Endothelial cell (in vitro differentiated cells): Measurements from ENCODE around the gene TRMT112. TPM values are rescaled to one million over a fixed set of nuclear protein-coding genes. Genes with fewer than 3 reads are reported as not detected.

Experiments
- DNase-seq: peaks from one replicate; pipeline ENCODE4 v3.0.0; 2021; ENCODE audit warnings: low spot score
- H3K27ac Mint-ChIP-seq: one replicate; pipeline ENCODE4 v1.8.0; 2021; ENCODE audit warnings: mixed read lengths, inconsistent platforms; ENCODE audit not compliant: unreplicated experiment
- H3K27me3 Mint-ChIP-seq: one replicate; pipeline ENCODE4 v1.8.0; 2021; ENCODE audit warnings: mild to moderate bottlenecking, moderate library complexity, mixed read lengths, inconsistent platforms; ENCODE audit not compliant: unreplicated experiment
- H3K36me3 Mint-ChIP-seq: one replicate; pipeline ENCODE4 v1.8.0; 2021; ENCODE audit warnings: mild to moderate bottlenecking, low read depth, mixed read lengths, inconsistent platforms; ENCODE audit not compliant: unreplicated experiment
- H3K4me1 Mint-ChIP-seq: one replicate; pipeline ENCODE4 v1.8.0; 2021; ENCODE audit warnings: mild to moderate bottlenecking, mixed read lengths, inconsistent platforms; ENCODE audit not compliant: unreplicated experiment
- H3K4me3 Mint-ChIP-seq: one replicate; pipeline ENCODE4 v1.8.0; 2021; ENCODE audit warnings: mild to moderate bottlenecking, mixed read lengths, inconsistent platforms; ENCODE audit not compliant: unreplicated experiment
- H3K9me3 Mint-ChIP-seq: one replicate; pipeline ENCODE4 v1.8.0; 2021; ENCODE audit warnings: mixed read lengths, inconsistent platforms; ENCODE audit not compliant: unreplicated experiment
- total RNA-seq: library from RNA; stranded (reverse); fragmentation: NEBNext Ultra II Directional; extraction: Animal tissue kit (Norgen Biotek cat#: 25700); gene quantifications from one replicate; pipeline ENCODE4 v1.2.1, GENCODE V29; 2021; ENCODE audit not compliant: unreplicated experiment
- TF ChIP-seq, protein P1 (sequence below): fragments of 200-600 bp; sonication (generic); IDR thresholded peaks from one replicate; pipeline ENCODE4 v1.5.0; 2021; ENCODE audit warnings: antibody characterized with exemption; ENCODE audit not compliant: unreplicated experiment

Gene TRMT112
- total RNA-seq, 1 donor from 2014 or later, result 138 TPM

DNA sequence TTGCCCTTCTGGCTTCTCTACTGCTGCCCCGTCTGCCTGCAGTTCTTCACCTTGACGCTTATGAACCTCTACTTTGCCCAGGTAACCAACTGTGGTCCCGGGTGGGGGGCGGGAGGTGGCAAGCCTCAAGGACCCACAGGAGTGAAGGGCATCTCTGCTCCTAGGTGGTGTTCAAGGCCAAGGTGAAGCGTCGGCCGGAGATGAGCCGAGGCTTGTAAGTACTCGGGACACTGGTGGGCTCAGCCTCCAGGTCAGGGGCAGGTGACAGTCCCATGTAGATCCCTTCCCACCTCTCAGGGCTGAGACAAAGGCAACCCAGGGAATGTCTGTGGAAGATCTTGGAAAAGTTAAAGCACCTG is 30.6 kb downstream of the TRMT112 start:
- TF ChIP-seq, protein P1, sequence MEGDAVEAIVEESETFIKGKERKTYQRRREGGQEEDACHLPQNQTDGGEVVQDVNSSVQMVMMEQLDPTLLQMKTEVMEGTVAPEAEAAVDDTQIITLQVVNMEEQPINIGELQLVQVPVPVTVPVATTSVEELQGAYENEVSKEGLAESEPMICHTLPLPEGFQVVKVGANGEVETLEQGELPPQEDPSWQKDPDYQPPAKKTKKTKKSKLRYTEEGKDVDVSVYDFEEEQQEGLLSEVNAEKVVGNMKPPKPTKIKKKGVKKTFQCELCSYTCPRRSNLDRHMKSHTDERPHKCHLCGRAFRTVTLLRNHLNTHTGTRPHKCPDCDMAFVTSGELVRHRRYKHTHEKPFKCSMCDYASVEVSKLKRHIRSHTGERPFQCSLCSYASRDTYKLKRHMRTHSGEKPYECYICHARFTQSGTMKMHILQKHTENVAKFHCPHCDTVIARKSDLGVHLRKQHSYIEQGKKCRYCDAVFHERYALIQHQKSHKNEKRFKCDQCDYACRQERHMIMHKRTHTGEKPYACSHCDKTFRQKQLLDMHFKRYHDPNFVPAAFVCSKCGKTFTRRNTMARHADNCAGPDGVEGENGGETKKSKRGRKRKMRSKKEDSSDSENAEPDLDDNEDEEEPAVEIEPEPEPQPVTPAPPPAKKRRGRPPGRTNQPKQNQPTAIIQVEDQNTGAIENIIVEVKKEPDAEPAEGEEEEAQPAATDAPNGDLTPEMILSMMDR, result no peak
- DNase-seq, result no peak
- H3K9me3 Mint-ChIP-seq, result no peaks in the 10 kb centered on the region
- peaks cover 19% of the 10 kb centered on the region for H3K27me3 Mint-ChIP-seq
- peaks cover 11% of the 10 kb centered on the region for H3K36me3 Mint-ChIP-seq
- H3K4me1 Mint-ChIP-seq, result peaks cover 10% of the 10 kb centered on the region
- peak overlapping the region; percentile 87 for H3K4me3 Mint-ChIP-seq
- peak overlapping the region; percentile 14 for H3K27ac Mint-ChIP-seq

DNA sequence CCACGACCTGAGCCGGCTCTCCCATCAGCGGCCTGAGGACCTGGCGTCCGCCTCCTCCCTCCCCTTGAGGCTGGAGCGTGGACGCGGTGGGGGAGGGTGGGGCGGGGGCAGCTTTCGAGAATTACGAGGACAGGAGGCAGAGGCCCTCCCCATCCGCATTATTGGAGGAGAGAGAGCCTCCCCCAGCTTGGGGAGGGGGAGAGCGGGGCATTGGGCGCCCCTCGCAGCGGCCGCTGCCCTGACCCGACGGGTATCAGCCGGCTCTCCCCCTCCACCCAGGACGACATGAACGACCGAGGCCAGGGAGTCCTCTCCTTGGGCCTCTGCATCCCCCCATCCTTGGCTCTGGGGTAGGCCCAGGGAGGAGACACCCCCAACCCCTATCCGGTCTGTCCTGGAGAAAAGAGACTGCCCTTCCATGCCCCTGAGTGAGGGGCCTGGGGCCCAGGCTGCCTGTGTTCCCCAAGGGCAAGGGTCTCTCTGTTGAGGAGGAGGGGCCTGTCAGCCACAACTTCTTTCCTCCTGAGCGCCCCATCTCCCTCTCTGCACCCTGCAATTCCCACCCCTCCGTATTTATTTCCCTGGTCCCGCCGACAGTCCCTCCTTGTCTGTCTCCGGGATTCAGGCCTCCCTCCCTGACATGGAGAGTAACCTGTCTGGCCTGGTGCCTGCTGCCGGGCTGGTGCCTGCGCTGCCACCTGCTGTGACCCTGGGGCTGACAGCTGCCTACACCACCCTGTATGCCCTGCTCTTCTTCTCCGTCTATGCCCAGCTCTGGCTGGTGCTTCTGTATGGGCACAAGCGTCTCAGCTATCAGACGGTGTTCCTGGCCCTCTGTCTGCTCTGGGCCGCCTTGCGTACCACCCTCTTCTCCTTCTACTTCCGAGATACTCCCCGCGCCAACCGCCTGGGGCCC is 31.2 kb downstream of the TRMT112 start:
- Mint-ChIP-seq H3K4me1 (peaks cover 10% of the 10 kb centered on the region), H3K27me3 (peaks cover 19% of the 10 kb centered on the region), H3K9me3 (no peaks in the 10 kb centered on the region), H3K27ac (peak overlapping the region; percentile 14), H3K36me3 (peaks cover 17% of the 10 kb centered on the region), H3K4me3 (peak overlapping the region; percentile 87)
- no peak for DNase-seq
- TF ChIP-seq, protein P1, result no peak

DNA sequence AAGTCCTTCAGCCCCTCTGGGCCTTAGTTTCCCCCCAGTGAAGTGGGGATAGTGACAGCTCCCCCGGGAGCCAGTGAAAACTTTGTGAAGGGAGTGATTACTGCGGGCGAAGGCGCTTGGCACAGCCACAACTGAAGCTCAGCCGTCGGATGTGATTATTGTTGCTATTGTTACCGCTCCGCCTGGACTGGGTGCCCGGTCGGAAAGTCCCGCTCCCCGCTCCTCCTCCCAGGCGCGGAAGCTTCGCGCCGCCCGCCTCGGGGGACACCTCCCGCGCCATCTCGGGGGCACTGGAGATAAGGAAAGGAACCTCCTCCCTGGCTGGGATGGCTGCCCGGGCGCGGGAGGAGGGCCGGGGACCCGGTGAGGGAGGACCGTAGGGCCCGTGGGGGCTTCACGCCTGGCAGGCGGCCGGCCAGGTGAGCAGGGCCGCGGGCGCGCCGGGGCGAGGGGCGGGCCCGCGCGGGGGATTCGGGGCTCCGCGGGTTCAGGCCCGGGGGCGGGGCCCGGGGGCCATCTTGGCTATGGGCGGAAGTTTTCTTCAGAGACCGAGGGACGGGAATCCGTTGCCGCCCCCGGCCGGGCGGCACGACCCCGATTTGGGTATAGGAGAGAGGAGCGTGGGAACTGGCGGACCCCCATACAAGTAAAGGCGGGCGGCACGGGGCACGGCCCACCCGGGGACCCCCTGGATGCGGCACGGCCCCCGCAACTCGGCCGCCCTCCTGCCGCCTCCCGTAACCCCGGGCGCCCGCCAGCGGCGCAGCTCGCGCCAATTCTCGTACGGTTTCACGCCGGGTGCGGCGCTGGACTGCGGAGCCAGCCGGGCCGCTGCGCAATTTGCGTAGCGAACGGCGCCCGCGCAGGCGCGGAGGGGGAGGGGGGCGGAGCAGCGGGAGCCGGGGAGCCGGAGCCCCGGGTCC is 32.1 kb downstream of the TRMT112 start, which contains the start of gene GPR137:
Gene GPR137, plus strand, starts transcription at position 887 of the 923 bp plus-strand sequence. CDS start 677 bp downstream, outside the sequence.
- H3K4me1 Mint-ChIP-seq, result peaks cover 5% of the 10 kb centered on the region
- peak within 1 kb of the TSS; percentile 70 for H3K27ac Mint-ChIP-seq
- peaks cover 12% of the 10 kb centered on the region for H3K27me3 Mint-ChIP-seq
- peaks cover 14% of the 10 kb centered on the region for H3K36me3 Mint-ChIP-seq
- H3K4me3 Mint-ChIP-seq, result peak within 1 kb of the TSS; percentile 88
- no peaks in the 10 kb centered on the region for H3K9me3 Mint-ChIP-seq
- peak; percentile 91 for DNase-seq
- TF ChIP-seq, protein P1, result no peak

DNA sequence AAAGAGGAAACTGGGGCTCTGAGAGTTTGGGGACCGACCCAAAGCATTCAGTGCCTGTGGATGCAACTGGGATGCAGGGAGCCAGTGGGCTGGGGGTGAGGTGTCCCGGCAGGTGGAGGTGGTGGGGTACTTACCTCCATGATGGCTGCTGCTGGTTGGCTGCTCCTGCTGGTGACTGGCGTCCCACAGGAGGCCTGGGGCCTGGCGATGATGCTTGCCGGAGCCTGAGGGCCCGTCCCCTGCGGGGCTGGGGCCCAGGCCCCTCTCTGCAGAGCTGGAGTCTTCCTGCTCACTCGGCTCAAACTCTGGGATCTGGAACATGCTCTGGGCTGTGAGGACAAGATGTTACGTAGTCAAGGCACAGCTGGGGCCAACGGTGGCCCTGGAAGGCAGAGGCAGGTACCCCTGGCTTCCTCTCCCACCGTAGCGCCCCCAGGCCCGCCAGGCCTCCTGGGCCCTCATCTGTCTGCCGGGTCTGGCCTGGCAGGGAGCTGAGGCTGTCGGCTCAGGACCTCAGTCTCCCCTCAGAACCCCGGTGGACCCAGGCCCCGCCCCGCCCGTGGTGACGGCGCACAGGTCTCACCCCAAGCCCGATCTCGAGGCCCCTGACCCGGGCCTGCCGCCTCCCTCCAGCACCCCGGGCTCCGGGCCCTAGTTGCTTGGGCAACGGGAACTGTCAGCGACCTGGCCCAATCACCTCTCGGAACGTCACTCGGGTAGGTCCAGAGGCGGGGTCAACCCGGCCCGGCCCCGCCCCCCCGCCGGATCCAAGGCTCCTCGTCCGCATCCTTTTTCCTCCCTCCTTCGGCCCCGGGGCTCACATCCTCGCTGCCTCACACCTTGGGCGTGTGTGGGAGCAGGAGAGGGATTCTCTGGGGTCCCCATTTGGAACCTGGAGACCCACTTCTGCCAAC is 33.1 kb downstream of the TRMT112 start, which contains the start of gene BAD:
Gene BAD, minus strand, starts transcription at position 618 of the 914 bp plus-strand sequence. Its CDS starts 297 bp downstream, at position 321.
- peaks cover 8% of the 10 kb centered on the region for H3K27me3 Mint-ChIP-seq
- peak; percentile 93 for DNase-seq

More for the DNA sequence above, 33.1 kb downstream of the TRMT112 start, which contains the start of gene BAD:
- Mint-ChIP-seq H3K4me3 (peak within 1 kb of the TSS; percentile 88), H3K4me1 (peaks cover 5% of the 10 kb centered on the region), H3K36me3 (peaks cover 9% of the 10 kb centered on the region), H3K9me3 (no peaks in the 10 kb centered on the region), H3K27ac (peak within 1 kb of the TSS; percentile 70)
- TF ChIP-seq, protein P1, result no peak
